Superior temporal gyrus (tissue), 1 donor: ENCODE results near the gene CHPF2.
A peak's percentile ranks its signal among the peaks of the same experiment; 100 is the strongest.

Experiments used
- DNase-seq: peaks from one replicate; pipeline ENCODE4 v3.0.0-alpha.2; 2016; ENCODE audit errors: extremely low spot score

Gene CHPF2

GRCh38 chr7:151206914-151207313 lies 25.4 kb upstream of the CHPF2 start:
- DNase-seq = no peak

- DNase-seq = no peak
Measured at GRCh38 chr7:151207315-151207714, 25.0 kb upstream of the CHPF2 start.

GRCh38 chr7:151207804-151208203 lies 24.5 kb upstream of the CHPF2 start:
- no peak for DNase-seq

GRCh38 chr7:151208253-151208862 lies 23.9 kb upstream of the CHPF2 start:
- no peak for DNase-seq

- no peak for DNase-seq
Measured at GRCh38 chr7:151209588-151209987, 22.7 kb upstream of the CHPF2 start.

GRCh38 chr7:151210087-151210854 lies 22.0 kb upstream of the CHPF2 start, which contains the start of gene H2BK1:
Gene H2BK1 (minus strand): TSS chr7:151210488. CDS start chr7:151210318, 170 bp downstream.
- DNase-seq = no peak

GRCh38 chr7:151211155-151211772 lies 21.0 kb upstream of the CHPF2 start:
- DNase-seq = no peak

GRCh38 chr7:151212626-151213025 lies 19.7 kb upstream of the CHPF2 start:
- DNase-seq = no peak

GRCh38 chr7:151213826-151214225 lies 18.5 kb upstream of the CHPF2 start:
- no peak for DNase-seq

GRCh38 chr7:151215396-151215795 lies 16.9 kb upstream of the CHPF2 start:
- DNase-seq = no peak

- DNase-seq = no peak
Measured at GRCh38 chr7:151218170-151218569, 14.1 kb upstream of the CHPF2 start.

GRCh38 chr7:151223728-151224127 lies 8.6 kb upstream of the CHPF2 start:
- DNase-seq = no peak

GRCh38 chr7:151225948-151226510 lies 6.3 kb upstream of the CHPF2 start:
- DNase-seq = no peak

- DNase-seq = no peak
Measured at GRCh38 chr7:151226560-151226874, 5.8 kb upstream of the CHPF2 start.

GRCh38 chr7:151226875-151227782 lies 5.2 kb upstream of the CHPF2 start, which contains the start of gene ABCF2:
Gene ABCF2 (minus strand): TSS chr7:151227205. CDS start chr7:151226458, 747 bp downstream.
- DNase-seq = peak; percentile 97

- DNase-seq = peak; percentile 39
Measured at GRCh38 chr7:151228024-151228866, 4.0 kb upstream of the CHPF2 start.

GRCh38 chr7:151229249-151229648 lies 3.0 kb upstream of the CHPF2 start:
- no peak for DNase-seq

- no peak for DNase-seq
Measured at GRCh38 chr7:151231080-151231479, 1.2 kb upstream of the CHPF2 start.

- peak; percentile 50 for DNase-seq
Measured at GRCh38 chr7:151232917-151233701, 826 bp downstream of the CHPF2 start.

GRCh38 chr7:151233804-151234203 lies 1.5 kb downstream of the CHPF2 start:
- no peak for DNase-seq
